ENCODE data around the gene LRP2BP. TPM values are rescaled to one million over a fixed set of nuclear protein-coding genes. Genes with fewer than 3 reads are reported as not detected.

Gene LRP2BP
- total and polyA plus RNA-seq, 2 experiments from 2014 or later = 0.28 to 1.7 TPM

- no peak for TF ChIP-seq ZNF462 (CRISPR knock-in tag; IDR thresholded peaks at IDR 0.05)
- no peak for TF ChIP-seq STAT1 (IDR thresholded peaks at IDR 0.05; ENCODE audit: unreplicated experiment)
Measured at GRCh38 chr4:185437809-185438208, 42.1 kb upstream of the LRP2BP start (continued).

GRCh38 chr4:185435466-185435865 is 39.7 kb upstream of the LRP2BP start:
- H3K4me3 Mint-ChIP-seq = no peak overlapping the region
- no peak overlapping the region for H3K4me2 ChIP-seq
- H3K9me2 ChIP-seq (ENCODE audit: insufficient read depth) = no peaks in the 10 kb centered on the region
- H3K36me3 ChIP-seq (ENCODE audit: insufficient read depth) = no peaks in the 10 kb centered on the region
- ATAC-seq (no peak), DNase-seq (ENCODE audit: low spot score) (no peak)
- no peak overlapping the region for H3K4me3 ChIP-seq
- H3K79me2 ChIP-seq (replicated peaks; ENCODE audit: insufficient read depth) = no peaks in the 10 kb centered on the region
- H3K27me3 ChIP-seq (ENCODE audit: insufficient read depth) = no peaks in the 10 kb centered on the region
- no peak overlapping the region for H3K27ac Mint-ChIP-seq
- H3K4me1 ChIP-seq (ENCODE audit: insufficient read depth) = no peaks in the 10 kb centered on the region
- H3K4me1 Mint-ChIP-seq = no peaks in the 10 kb centered on the region
- H3K9me3 Mint-ChIP-seq = no peaks in the 10 kb centered on the region
- TF ChIP-seq POLR2AphosphoS5 (IDR thresholded peaks at IDR 0.05; ENCODE audit: low read depth) = no peak
- TF ChIP-seq JUNB (IDR thresholded peaks at IDR 0.05; ENCODE audit: unreplicated experiment) = no peak
- no peaks in the 10 kb centered on the region for H3K27me3 Mint-ChIP-seq (ENCODE audit: insufficient read depth, low read depth, poor library complexity)
- H3F3A ChIP-seq (replicated peaks; ENCODE audit: low read depth) = no peaks in the 10 kb centered on the region
- no peak overlapping the region for H2AFZ ChIP-seq
- H3K27ac ChIP-seq (ENCODE audit: low read depth) = no peak overlapping the region
- H3K36me3 Mint-ChIP-seq (ENCODE audit: low read depth) = no peaks in the 10 kb centered on the region
- H4K20me1 ChIP-seq (replicated peaks; ENCODE audit: insufficient read depth) = no peaks in the 10 kb centered on the region

- Histone ChIP-seq H3K9me2 (ENCODE audit: insufficient read depth) (no peaks in the 10 kb centered on the region), H3K79me2 (replicated peaks; ENCODE audit: insufficient read depth) (peaks cover 6% of the 10 kb centered on the region), H4K20me1 (replicated peaks; ENCODE audit: insufficient read depth) (no peaks in the 10 kb centered on the region), H3K4me3 (no peak overlapping the region), H3F3A (replicated peaks; ENCODE audit: low read depth) (no peaks in the 10 kb centered on the region), H3K4me2 (no peak overlapping the region), H2AFZ (no peak overlapping the region), H3K27me3 (ENCODE audit: insufficient read depth) (no peaks in the 10 kb centered on the region), H3K27ac (ENCODE audit: low read depth) (no peak overlapping the region), H3K36me3 (ENCODE audit: insufficient read depth) (no peaks in the 10 kb centered on the region), H3K4me1 (ENCODE audit: insufficient read depth) (peaks cover 4% of the 10 kb centered on the region; the same call in 1 of the 2 replicates)
- H3K27ac Mint-ChIP-seq = no peak overlapping the region
- peaks cover 6% of the 10 kb centered on the region for H3K27me3 Mint-ChIP-seq (ENCODE audit: insufficient read depth, low read depth, poor library complexity)
- H3K9me3 Mint-ChIP-seq = no peaks in the 10 kb centered on the region; the same call in 2 of the 3 replicates
- H3K4me3 Mint-ChIP-seq = no peak overlapping the region
- ATAC-seq = no peak
- peaks cover 7% of the 10 kb centered on the region for H3K4me1 Mint-ChIP-seq
- H3K36me3 Mint-ChIP-seq (ENCODE audit: low read depth) = no peaks in the 10 kb centered on the region; the same call in 2 of the 3 replicates
- no peak for DNase-seq (ENCODE audit: low spot score)
- TF ChIP-seq ETS1 (IDR thresholded peaks at IDR 0.05) = no peak
Measured at GRCh38 chr4:185429660-185430059, 33.9 kb upstream of the LRP2BP start.
